Sigmoid colon (tissue), 7 donors: ENCODE measurements around the gene SLC6A6. TPM values are rescaled to one million over a fixed set of nuclear protein-coding genes. Genes with fewer than 3 reads are reported as not detected.

ENCODE experiments used
- DNase-seq: peaks from one replicate; pipeline ENCODE4 v3.0.0-alpha.2; 2019
- H3K27ac ChIP-seq, 4 donors: fragments of 200-600 bp; sonication (generic); one replicate each; pipeline ENCODE4 v1.5.1; 2016 to 2019; ENCODE audit warnings: mild to moderate bottlenecking in 1 of 4
- H3K27me3 ChIP-seq, 3 donors: fragments of 200-600 bp; sonication (generic); one replicate each; pipeline ENCODE4 v1.5.1; 2019; ENCODE audit warnings: mild to moderate bottlenecking in 1 of 3
- H3K36me3 ChIP-seq, 4 donors: fragments of 200-600 bp; sonication (generic); one replicate each; pipeline ENCODE4 v1.5.1; 2016 to 2019
- H3K4me1 ChIP-seq, 4 donors: fragments of 200-600 bp; sonication (generic); one replicate each; pipeline ENCODE4 v1.5.1; 2017 to 2019
- H3K4me3 ChIP-seq, 4 donors: fragments of 200-600 bp; sonication (generic); one replicate each; pipeline ENCODE4 v1.5.1; 2017 to 2019; ENCODE audit warnings: mild to moderate bottlenecking in 2 of 4, moderate library complexity in 1 of 4
- H3K9me3 ChIP-seq, 4 donors: fragments of 200-600 bp in 3 of 4; sonication (generic) in 3 of 4; one replicate each; pipeline versions ENCODE4 v1.5.1 to v1.6.1; 2013 to 2019
- EP300 ChIP-seq, 4 donors: sonication (generic); formaldehyde crosslinking; IDR thresholded peaks; one replicate each; pipeline ENCODE4 v1.6.1; 2017; ENCODE audit warnings: antibody characterized with exemption in 4 of 4
- POLR2A ChIP-seq, 2 donors: fragments of 450-650 bp; IDR thresholded peaks; one replicate each; pipeline ENCODE4 v1.6.1; 2016; ENCODE audit warnings: antibody characterized with exemption in 2 of 2, mild to moderate bottlenecking in 2 of 2, moderate library complexity in 2 of 2
- POLR2AphosphoS5 ChIP-seq, 4 donors: sonication (generic); formaldehyde crosslinking; IDR thresholded peaks; one replicate each; pipeline ENCODE4 v1.6.1; 2017; ENCODE audit warnings: antibody characterized with exemption in 4 of 4
- WGBS, 2 donors: extraction: QIAGEN DNeasy Blood & Tissue Kit; methylation state at CpG; one replicate each; pipeline ENCODE4 v1.1.7; 2013; 5-methylcytosine and 5-hydroxymethylcytosine counted together
- intact Hi-C: fragments of 100-400 bp; cut with DNase I; formaldehyde crosslinking; loops from one replicate; pipeline ENCODE4 v1.15.1; 2023
- polyA plus RNA-seq, 3 donors: library from polyadenylated mRNA; stranded (reverse); fragments of 200-250 nt; gene quantifications; one replicate each; pipeline ENCODE4 v1.2.3, GENCODE V29; 2013
- total RNA-seq, 4 donors: library from RNA; depleted of rRNA; stranded (reverse); fragments of >200 nt; gene quantifications; one replicate each; pipeline ENCODE4 v1.1.0, GENCODE V29; 2016
- TF ChIP-seq, protein P1 (sequence below), 4 experiments: fragments of 450-650 bp in 3 of 4; fragments of 200-600 bp in 1 of 4; IDR thresholded peaks; one replicate each; pipeline ENCODE4 v1.5.1; 2016 to 2019; ENCODE audit warnings: antibody characterized with exemption in 4 of 4, mild to moderate bottlenecking in 3 of 4, moderate library complexity in 2 of 4
- donor health status: healthy with polysubstance abuse.
- donor health status: Bipolar disorder and iron deficiency.
- donor health status: healthy.

The SLC6A6 gene
- total and polyA plus RNA-seq, 7 donors, result 2.3 to 19.1 (median 8.4) TPM

DNA sequence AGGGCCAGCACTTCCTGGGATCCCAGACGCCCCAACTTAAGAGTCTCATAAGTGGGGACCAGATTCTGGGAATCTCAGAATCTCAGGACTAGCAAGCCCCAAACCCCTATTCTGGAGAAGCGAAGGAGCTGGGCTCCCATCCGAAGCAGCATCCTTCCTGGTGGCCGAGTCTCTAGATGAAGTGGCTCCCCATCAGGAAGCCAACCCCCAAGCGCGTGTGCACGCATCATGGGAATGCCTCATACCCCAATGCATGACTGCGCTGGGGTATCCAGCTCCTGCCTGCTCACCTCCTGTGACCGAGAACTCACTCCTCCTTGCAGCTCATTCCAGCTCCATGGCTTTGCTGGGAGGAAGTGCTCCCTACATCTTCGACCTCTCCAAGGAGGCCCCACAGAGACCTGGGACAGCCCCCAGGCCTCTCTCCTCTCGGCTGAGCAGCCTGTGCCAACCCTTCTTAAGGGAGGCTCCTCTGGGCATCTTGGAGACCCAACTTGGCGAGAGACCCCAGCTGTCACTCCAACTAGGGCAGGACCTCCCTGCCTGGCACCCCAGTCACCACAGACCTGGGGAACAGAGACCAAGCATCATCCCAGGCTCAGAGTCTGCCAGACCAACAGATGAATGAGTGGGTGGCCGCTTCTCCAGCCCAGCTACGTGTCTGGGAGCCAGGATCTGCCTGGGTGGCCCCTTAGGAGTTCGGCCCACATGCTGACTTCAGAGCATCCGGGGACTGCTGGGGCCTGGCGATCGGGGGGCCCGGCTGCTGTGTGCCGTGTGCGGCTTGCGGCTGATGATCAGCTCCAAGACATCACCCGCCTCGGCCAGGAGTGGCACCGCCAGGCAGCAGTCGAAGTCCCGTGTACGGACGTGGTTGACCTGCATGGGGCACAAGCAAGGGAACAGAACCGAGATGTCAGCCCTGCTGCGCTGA lies 90.8 kb downstream of the SLC6A6 start:
- Histone ChIP-seq H3K4me1 (no peaks in the 10 kb centered on the region), H3K27ac (no peak overlapping the region), H3K36me3 (no peaks in the 10 kb centered on the region), H3K4me3 (no peak overlapping the region), H3K27me3 (no peaks in the 10 kb centered on the region), H3K9me3 (no peaks in the 10 kb centered on the region)
- no peak for TF ChIP-seq POLR2A (IDR thresholded peaks at IDR 0.05)
- TF ChIP-seq POLR2AphosphoS5 (IDR thresholded peaks at IDR 0.05), result no peak
- no peak for TF ChIP-seq EP300 (IDR thresholded peaks at IDR 0.05)
- TF ChIP-seq, protein P1, sequence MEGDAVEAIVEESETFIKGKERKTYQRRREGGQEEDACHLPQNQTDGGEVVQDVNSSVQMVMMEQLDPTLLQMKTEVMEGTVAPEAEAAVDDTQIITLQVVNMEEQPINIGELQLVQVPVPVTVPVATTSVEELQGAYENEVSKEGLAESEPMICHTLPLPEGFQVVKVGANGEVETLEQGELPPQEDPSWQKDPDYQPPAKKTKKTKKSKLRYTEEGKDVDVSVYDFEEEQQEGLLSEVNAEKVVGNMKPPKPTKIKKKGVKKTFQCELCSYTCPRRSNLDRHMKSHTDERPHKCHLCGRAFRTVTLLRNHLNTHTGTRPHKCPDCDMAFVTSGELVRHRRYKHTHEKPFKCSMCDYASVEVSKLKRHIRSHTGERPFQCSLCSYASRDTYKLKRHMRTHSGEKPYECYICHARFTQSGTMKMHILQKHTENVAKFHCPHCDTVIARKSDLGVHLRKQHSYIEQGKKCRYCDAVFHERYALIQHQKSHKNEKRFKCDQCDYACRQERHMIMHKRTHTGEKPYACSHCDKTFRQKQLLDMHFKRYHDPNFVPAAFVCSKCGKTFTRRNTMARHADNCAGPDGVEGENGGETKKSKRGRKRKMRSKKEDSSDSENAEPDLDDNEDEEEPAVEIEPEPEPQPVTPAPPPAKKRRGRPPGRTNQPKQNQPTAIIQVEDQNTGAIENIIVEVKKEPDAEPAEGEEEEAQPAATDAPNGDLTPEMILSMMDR (IDR thresholded peaks at IDR 0.05), result no peak
- WGBS, 2 donors, result 91 to 93% methylated on average over 31 of the region's 31 CpGs
- DNase-seq, result no peak
- intact Hi-C loops, result no loop called here

DNA sequence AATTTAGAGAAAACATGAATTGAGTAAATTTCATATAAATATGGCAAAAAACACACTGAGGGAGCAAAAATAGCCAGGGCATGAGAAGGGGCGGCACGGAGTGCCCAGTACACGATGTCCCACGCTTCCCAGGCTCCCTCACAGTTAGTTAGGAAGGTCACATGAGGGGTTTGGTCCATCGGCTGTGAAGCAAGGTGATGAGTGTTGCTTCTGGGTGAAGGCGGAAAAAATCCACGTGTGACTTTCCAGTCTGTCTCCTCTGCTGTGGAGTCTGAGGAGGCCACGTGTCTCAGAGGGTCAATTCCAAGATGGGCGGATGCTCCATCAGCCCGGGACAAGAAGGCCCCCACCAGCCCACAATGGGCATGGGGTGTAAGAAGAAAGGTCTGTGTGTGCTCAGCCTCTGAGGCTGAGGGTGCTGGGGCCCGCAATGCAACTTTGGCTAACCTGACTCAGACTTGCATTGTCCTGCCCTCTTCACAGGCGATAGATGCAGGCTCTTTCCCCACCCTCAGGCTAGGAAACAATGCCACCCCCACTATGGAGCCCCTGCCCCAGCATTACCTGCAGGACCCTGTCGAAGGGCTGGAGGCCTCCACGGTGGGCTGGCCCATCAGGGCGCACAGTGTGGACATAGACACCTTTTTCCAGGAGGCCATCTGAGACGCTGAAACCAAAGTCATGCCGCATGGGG lies 92.0 kb downstream of the SLC6A6 start:
- TF ChIP-seq EP300 (IDR thresholded peaks at IDR 0.05) (no peak), POLR2AphosphoS5 (IDR thresholded peaks at IDR 0.05) (no peak), POLR2A (IDR thresholded peaks at IDR 0.05) (no peak)
- TF ChIP-seq, protein P1 (IDR thresholded peaks at IDR 0.05), result no peak
- Histone ChIP-seq H3K27ac (no peak overlapping the region), H3K4me1 (no peaks in the 10 kb centered on the region), H3K9me3 (no peaks in the 10 kb centered on the region), H3K4me3 (no peak overlapping the region), H3K36me3 (no peaks in the 10 kb centered on the region), H3K27me3 (no peaks in the 10 kb centered on the region)
- DNase-seq, result no peak
- intact Hi-C loops, result no loop called here
- WGBS, 2 donors, result 89 to 92% methylated on average over 17 of the region's 17 CpGs

DNA sequence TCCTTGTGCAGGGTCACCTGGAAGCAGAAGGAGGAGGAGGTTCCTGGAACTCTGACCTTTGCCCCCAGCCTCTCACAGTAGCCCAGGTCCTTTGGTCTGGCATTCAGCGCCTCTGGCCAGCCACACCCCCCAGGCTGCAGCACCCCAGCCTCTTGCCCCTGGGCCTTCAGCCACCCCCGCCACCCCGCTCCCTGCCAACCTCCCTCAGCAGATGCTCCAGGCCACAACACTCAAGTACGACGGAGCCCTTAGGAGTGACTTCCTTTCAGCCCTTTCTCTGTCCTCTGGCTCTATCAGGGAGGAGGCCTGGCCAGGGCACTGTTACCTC lies 92.5 kb downstream of the SLC6A6 start:
- intact Hi-C loops, result no loop called here
- TF ChIP-seq, protein P1 (IDR thresholded peaks at IDR 0.05), result no peak
- TF ChIP-seq POLR2AphosphoS5 (IDR thresholded peaks at IDR 0.05), result no peak
- no peak for TF ChIP-seq EP300 (IDR thresholded peaks at IDR 0.05)
- TF ChIP-seq POLR2A (IDR thresholded peaks at IDR 0.05), result no peak
- Histone ChIP-seq H3K36me3 (no peaks in the 10 kb centered on the region), H3K9me3 (peaks cover 0 to 2% (median 0%) of the 10 kb centered on the region in 4 donors), H3K27ac (no peak overlapping the region), H3K4me1 (no peaks in the 10 kb centered on the region), H3K27me3 (no peaks in the 10 kb centered on the region), H3K4me3 (no peak overlapping the region)
- DNase-seq, result no peak
- WGBS, 2 donors, result 73 to 86% methylated on average over 5 of the region's 5 CpGs

DNA sequence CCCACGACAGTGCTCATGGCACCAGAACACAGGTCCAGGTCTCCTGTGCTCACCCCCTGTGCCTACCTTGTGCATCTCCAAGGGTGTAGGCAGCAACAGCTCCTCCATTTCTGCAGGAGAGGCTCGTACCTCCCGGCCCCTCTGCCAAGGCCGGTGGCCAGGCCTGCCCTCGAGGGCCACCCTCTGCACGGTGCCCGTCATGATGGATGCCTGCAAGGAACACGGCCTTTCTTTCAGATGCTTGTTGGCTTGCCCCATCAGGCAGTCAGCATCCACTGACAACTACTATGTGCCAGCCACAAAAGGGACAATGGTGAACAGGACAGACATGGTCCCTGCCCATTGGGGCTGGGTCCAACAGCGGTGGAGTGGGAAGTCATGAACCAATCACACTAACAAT lies 93.9 kb downstream of the SLC6A6 start:
- intact Hi-C loops, result no loop called here
- Histone ChIP-seq H3K9me3 (peaks cover 0 to 2% (median 0%) of the 10 kb centered on the region in 4 donors), H3K4me3 (no peak overlapping the region), H3K27me3 (no peaks in the 10 kb centered on the region), H3K36me3 (no peaks in the 10 kb centered on the region), H3K27ac (no peak overlapping the region), H3K4me1 (no peaks in the 10 kb centered on the region)
- TF ChIP-seq POLR2A (IDR thresholded peaks at IDR 0.05), result no peak
- DNase-seq, result no peak
- WGBS, 2 donors, result 92 to 94% methylated on average over 9 of the region's 9 CpGs

DNA sequence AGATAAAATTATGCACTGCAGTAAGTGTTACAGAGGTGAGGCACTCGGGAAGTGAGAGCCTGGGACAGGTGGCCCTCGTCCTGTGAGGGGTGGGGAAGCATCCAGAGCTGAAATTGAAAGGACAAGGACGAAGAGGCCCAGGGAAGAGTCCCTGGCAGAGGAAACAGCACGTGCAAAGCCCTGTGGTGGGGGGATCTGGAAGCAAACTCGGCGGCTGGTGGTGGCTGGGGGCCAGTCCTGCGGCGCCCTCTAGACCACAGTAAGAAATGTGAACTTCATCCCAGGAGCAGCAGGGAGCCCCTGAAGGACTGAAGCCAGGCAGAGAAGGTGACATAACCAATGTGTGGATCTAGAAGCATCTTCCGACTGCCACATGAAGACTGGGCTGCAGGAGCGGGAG lies 94.9 kb downstream of the SLC6A6 start:
- H3K4me1 ChIP-seq, result no peaks in the 10 kb centered on the region
- no peaks in the 10 kb centered on the region for H3K27me3 ChIP-seq
- TF ChIP-seq EP300 (IDR thresholded peaks at IDR 0.05), result no peak
- TF ChIP-seq, protein P1 (IDR thresholded peaks at IDR 0.05), result no peak
- TF ChIP-seq POLR2AphosphoS5 (IDR thresholded peaks at IDR 0.05), result no peak
- no peak for TF ChIP-seq POLR2A (IDR thresholded peaks at IDR 0.05)
- intact Hi-C loops, result no loop called here
- H3K4me3 ChIP-seq, result no peak overlapping the region
- 62 to 70% methylated on average over 10 of the region's 10 CpGs for WGBS, 2 donors
- H3K36me3 ChIP-seq, result no peaks in the 10 kb centered on the region
- H3K27ac ChIP-seq, result no peak overlapping the region
- peaks cover 0 to 2% (median 0%) of the 10 kb centered on the region in 4 donors for H3K9me3 ChIP-seq
- no peak for DNase-seq
